ENCODE data around the gene VAC14.

VAC14 gene

DNA sequence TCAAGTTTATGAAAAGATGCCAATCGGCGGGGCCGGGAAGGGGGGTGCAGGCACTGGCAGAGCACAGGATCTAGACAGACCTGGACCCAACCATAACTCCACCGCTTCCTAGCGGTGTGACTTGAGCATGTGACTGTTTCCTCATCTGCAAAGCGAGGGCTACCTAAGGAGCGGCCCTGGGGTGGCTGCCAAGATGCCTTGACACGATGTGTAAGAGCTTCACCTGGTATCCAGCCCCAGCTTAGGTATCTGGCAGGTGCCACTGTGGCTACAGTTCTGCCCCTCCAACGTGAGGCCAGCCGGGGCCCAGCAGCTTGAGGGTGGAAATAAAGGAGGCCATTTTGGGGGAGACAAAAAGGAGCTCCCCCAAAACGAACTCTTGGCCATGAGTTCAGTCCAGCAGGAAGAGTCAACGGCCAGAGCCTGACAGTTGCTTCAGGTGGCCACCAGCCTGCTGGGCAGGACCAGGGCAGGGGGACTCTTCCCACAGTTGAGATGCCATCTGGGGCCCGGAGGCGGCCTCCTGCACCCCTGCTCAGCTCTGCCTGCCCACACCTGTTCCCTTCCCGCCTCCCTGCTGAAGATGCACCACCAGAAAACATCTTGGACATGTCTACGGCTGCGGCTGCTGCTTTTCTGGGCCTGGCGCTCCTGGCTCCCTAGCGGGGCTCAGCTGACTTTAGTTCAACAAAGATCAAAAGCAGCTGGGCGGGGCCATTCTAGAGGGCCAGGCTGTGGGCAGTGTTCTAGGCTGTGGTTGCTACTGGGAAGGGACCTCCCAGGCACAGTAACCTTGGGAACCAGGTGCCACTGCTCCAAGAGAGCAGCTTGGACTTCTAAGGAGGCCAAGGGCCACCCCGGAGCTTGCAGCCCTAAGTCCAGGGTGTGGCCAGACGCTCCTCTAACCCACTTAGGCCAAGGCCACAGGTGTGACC, 111.7 kb downstream of the VAC14 start:
- DNase-seq: peak in 1 of 2 experiments; percentile 30

DNA sequence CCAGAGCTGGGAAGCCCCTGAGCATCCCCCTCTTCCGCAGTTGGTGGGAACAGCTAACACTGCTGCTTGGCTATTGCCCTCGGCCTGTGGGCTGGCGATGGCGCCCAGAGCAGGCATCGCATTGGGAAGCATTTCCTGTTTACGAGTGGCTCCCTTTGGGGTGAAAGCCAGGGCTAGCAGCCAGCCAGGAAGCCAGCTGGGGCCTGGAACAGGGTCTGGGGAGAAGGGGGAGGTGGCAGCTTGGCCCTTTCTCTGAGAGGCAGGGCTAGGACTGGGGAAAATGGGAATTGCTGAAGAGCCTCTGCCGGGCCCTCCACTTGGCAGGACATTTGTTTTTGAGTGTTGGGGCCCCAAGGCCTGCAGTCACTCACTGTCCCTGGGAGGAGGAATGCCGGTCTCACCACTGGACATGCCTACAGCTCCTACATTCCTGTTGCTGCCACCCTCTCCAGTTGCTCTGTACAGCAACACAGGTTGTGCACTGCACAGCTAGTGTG, 112.7 kb downstream of the VAC14 start:
- DNase-seq: peak in 1 of 2 experiments; percentile 32

- DNase-seq: no peak
These were observed 113.2 kb downstream of the VAC14 start for GRCh38 chr16:70687671-70688245.

GRCh38 chr16:70687102-70687511, 113.9 kb downstream of the VAC14 start:
- peak; percentile 74 to 84 for DNase-seq

DNA sequence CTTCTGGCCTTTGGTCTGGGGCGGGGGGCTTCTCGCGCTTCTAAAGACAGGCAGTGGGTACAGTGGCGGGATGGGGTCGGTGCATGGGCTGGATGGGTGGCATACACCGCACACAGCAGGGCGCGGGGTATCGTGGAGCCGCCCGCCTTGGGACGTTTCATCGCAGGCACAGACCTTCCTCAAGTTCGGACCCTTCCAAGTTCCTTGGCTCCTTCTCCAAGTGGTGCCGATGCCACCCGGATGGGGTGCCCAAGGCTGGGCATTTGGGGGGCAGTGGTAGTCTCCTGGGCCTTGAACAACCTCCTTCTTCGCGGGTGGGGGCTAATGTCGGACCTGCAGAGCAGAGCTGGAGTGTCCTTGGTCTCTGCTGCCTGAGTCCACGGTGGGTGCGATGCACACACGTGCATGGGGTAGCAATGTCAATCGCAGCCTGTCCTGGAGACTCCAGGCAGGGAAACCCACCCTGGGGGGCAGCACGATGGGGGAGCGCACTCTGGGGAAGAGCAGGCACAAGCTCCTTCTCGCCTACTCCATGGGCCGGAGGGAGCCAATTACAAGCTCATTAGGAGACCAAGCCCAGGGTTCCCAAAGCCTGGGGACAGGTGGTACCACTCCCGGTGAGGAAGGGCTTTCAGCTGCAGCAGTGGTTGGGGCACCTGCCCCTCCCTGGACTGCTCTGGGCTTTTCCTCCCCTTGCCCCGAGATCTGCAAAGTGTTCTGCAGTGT, 114.4 kb downstream of the VAC14 start:
- peak; percentile 80 to 88 for DNase-seq

DNA sequence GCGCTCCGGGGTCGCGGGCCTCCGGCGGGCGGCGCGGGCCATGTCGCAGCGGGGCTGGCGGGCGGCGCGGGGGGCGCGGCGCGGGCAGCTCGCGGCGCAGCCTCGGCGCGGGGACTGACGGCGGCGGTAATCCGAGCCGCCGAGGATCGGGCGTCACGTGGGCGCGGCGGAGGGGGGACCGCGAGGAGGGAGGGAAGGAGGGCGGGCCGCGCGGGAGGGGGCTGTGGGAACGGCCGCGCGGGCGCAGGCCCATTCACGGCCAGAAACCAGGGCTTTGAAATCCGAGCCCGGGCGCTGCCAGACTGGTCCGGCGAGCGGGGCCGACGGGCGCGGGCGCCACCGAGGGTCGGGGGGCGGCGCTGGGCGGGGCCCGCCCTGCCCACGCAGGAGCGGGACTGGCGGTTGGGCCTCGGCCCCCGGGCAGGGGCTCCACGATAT, 115.0 kb downstream of the VAC14 start, which contains the start of gene MTSS2:
Gene MTSS2 (minus strand): TSS at position 116 of the 438 bp plus-strand sequence. CDS start 262 bp downstream, outside the sequence.
- DNase-seq: peak; percentile 70 to 84

GRCh38 chr16:70685061-70685937, 115.7 kb downstream of the VAC14 start:
- DNase-seq: peak in 1 of 2 experiments; percentile 33

DNA sequence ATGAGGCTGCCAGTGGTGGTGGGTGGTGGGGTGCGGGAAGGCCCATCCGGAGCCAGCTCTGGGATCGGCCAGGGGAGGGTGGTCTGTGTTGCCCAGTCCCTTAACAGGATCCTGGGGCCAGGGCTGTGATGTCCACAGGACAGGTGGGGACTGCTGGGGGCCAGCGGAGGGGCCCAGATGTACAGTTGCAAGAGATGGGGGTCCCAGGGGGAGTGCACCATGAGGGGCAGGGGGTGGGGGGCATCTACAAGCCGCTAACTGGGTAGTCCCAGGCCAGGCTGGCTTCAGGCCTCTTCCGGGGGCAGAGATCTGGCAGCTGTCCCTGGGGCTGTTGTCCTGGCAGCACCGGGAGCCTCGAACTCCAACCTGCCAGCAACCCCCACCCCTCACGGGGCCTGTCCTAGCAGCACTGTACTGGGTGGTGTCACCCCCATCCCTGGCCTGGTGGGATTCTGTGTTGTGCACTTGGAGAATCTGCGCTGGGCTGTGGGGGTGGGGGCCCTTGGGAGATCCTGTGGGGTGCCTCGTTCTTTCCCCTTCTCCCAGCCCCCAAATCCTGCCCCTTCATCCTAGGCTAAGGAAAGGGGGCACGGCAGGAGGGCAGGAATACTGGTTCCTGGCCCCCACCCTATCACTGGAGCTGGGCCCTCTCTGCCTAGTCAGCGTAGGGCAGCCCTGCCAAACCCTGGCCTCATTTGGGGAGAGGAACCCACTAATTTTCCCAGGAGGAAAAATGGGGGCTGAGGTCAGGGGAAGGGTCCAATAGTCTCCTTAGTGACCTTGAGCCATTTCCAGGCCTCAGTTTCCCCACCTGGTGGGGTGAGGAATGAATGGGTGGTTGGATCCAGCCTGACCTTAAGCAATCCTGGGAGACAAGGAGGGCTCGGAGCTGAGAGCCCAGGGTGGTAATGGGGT, 116.6 kb downstream of the VAC14 start:
- no peak for DNase-seq

DNA sequence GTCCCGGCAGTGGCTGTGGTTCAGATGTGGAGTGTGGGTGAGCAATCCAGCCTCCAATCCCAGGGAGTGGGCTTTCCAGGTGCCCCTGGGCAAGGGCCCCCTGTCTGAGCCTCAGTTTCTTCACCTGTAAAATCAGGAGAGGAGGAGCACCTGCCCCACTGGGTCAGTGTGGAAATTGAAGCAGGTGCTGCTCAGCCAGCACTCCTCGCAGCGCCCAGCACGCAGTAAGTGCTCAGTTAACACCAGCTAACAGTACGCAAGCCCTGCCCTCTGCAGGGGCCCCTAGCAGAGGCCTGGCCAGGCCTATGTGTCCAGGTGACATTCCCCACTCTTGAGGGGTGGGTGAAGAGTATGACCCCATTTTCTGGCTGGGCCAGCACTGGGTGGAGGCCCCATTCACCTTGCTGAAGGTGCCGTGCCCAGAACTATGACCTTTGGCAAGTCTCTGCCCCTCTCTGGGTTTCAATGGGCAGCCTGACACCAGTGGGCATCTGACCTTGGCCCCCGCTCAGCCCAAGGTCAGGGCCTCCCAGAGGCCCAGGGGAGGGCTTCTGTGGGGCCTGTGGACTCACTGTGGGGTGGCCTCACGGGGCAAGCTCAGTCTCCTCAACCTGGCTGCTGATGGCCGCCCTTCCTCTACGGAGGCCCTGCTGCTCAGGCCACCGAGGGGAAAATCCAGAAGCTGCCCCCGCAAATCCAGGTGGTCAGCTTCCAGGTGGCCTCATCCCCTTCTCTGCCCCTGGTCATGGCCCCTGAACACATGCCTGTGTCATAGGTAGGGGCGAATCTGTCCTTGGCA, 117.6 kb downstream of the VAC14 start:
- DNase-seq: no peak

DNA sequence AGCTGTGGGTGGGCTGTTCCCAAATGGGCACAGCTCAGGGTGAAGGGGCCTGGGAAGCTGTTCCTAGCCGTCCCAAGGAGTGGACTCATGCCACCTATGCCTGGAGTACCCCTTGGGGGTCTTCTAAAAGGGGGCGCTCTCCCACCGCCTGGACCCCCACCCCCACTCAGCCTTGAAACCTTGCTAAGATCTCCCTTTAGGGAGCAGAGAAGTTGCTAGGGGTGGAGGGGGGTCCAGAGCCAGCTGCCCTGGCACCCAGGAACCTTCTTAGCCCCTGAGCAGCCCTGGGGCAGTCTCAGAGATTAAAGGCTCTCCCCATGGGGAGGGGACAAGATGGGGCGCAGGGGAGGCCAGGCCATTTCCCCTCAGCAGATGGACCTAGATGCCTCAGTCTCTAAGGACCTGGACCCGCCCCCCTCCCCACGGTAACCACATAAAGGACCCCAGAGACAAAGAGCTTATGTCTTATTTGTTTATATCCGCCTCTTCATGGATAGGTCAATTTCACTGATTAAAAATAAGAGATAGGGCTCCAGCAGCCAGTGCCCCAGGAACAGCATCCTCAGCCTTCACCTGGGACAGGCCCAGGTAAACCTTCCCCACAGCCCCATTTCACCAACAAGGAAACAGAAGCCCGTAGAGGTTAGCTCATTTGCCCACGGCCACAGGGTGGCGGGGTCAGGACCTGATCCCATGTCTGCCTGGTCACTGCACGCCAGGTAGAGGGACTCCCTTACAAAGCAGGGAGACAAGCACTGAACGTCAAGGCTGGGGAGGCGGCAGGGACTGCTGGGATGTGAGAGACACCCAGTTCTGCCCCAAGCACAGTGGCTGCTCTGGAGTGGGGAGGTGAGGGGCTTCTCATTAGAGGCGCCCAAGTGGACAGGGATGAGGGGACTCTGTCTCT, 118.5 kb downstream of the VAC14 start:
- DNase-seq: no peak

- DNase-seq: no peak
These were observed 119.3 kb downstream of the VAC14 start for GRCh38 chr16:70681382-70682238.

GRCh38 chr16:70680495-70681381, 120.2 kb downstream of the VAC14 start:
- DNase-seq: no peak

DNA sequence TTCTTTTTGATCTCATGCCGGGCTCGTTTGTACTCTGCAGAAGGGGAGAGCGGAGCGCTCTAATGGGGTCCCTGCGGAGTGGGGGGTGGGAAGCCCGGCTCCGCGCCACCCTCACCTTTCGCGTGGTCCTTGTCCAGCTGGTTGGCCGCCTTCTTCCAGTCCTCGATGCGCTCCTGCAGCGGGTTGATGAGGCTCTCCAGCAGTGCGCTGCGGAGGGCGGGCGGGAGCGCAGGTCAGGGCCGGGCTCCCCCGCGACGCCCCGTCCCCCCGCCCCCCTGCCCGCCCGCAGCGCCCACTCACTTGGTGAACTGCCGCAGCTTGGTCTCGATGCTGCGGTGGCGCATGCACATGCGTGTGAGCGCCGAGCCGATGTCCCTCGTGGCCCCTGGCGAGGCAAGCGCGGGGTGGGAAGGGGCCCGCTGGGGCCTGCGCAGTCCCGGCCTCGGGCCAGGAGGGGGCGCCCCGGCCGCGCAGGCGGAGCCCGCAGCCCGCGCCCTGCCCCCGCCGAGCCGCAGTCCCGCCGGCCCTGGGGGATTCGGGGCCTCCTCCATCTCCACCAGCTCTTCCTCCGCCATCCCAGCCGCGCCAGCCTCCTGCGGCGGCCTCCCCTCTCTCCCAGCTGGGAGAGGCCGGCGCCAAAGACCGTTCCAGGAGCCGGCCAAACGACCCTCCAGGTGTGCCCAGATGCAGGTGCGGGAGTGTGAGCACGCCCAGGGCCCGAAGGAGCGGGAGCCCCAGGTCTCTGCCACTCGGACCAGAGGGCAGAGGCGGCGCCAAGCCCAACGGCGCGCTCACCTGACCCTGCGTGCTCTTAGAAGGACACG, 121.1 kb downstream of the VAC14 start:
- DNase-seq: no peak

DNA sequence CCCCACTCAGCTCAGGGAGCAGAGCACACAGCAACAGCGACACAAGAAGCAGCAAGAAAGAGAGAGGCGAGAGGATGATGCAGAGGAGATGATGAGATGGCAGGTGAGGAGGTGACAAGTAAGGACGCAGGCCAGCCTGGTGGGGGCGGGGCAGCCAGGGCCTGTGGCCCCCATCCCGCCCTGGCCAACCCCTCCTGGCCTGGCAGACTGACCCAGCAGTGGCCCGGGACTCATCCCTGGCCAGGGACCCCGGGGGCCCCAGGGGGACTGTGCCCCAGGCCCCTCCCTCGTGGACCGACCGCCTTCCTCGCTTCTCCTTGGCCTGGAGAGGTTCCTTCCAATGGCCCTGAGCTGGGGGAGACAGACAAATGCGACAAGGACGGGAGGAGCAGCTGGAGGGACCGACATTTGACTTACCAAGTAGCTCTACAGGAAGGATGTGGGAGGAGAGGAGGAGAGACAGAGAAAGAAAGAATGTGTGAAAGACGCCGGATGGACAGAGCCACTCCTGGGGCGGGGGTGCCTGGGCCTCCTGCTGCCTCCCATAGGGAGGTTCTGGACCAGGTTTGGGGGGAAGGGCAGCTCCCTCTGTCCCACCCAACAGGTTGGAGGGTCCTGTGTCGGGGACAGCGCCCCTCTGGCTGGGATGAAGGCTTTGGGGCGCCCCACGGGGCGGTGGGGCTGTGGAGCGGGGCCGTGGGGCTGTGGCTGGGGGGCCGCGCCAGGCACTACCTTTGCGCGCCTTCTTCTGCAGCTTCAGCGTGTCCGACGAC, 121.9 kb downstream of the VAC14 start:
- DNase-seq: no peak
